NK-92 (cell line): ENCODE results near the gene PTPRG.

Experiments used
- DNase-seq: peaks from one replicate; lab custom pipeline; 2025; ENCODE audit not compliant: unreplicated experiment; lab: John Stamatoyannopoulos, UW

The PTPRG gene

DNA sequence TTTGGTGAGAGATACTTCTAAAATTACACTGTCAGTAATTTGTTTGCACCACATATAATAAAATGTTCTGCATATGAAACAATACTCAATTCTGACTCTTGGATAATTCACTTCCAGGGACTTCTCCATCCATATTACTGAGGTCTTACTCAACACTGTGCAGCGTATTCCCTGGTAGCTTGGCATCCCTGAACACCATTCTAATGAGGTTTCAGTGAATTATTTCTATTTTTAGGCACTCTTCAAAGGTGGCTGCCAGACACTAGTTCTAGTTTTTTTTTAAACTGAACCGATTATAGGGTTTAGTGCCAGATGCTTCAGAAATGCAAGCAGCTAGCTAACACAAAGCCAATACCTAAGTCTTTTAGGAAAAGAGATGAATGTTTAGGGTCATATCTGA is 528.7 kb downstream of the PTPRG start:
- no peak for DNase-seq

GRCh38 chr3:62090519-62090918 is 529.1 kb downstream of the PTPRG start:
- DNase-seq: no peak

GRCh38 chr3:62093025-62093424 is 531.7 kb downstream of the PTPRG start:
- no peak for DNase-seq

DNA sequence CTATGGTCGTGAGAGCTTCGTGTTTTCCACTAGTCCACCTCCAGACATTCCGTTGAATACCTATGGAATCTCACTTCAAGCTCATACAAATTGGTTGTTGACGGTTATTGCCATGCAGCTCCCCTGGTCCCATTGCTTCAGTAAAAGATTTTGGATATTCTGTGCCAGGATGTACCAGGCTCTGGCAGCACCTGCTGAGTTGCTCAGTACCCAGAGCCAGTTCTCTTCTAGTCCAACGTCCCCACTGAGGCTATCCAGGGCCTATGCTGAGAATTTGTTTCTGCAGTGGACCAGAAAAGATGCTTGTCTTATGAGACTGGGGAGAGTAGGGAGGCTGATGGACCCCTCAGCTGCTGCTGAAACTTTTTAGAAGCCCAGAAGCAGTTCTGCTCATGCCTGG is 533.1 kb downstream of the PTPRG start:
- no peak for DNase-seq

- DNase-seq: no peak
Measured at GRCh38 chr3:62095080-62095479, 533.7 kb downstream of the PTPRG start.

GRCh38 chr3:62095756-62096155 is 534.4 kb downstream of the PTPRG start:
- DNase-seq: no peak

DNA sequence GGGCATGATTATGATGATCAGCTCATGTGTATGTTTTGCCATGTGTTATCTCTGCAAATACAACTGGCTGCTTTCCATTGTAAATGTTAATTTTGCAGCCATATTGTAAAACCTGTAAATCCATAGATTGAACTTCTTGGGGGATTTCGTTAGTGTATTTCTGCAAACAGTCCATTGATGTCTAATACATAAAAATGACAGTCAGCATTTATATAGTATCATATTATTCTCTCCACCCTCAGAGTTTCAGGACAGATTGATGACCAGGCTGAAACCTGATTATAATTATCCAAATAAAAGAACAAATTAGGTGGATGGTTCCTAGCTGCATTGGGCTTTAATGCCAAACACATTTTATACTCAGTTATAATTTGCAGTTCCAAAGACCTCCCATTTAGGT is 535.1 kb downstream of the PTPRG start:
- DNase-seq: no peak

DNA sequence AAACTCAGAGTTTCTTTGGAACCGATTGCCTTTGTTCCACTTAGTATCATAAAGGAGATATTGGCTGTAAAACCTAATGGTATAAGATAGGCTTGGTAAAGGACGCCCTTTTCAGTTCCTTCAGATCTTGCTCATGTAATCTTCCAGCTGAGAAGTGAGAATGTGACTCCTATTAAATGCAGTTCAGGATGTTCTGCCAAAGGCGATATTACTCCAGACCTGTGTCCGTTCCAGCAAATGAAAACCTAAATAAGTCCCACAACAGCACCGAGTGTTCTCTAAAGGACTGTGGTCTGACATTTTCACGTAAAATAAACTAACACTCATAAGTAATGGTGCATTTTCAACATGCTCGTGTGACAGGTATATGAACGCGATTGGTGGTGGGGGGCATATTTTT is 535.8 kb downstream of the PTPRG start:
- no peak for DNase-seq

- no peak for DNase-seq
Measured at GRCh38 chr3:62098646-62099365, 537.4 kb downstream of the PTPRG start.

GRCh38 chr3:62100282-62100989 is 539.1 kb downstream of the PTPRG start:
- DNase-seq: no peak

DNA sequence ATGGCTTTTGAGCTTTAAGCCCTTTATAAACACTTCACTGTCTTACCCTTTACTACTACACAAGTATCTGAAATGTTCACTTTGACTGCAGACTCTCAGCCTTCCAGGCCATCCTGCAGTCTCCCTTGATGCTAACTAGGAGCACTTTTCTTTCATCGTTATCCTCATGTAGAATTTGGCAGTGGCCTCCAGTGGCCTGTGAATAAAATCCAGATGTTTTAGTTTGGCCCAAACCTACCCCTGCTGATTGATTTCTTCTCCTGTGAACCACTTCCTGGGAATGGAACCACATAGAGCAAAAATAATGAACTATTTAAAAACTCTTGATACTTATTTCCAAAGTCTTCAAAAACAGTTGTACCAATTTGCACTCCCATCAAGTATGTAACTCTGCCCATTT is 540.1 kb downstream of the PTPRG start:
- no peak for DNase-seq

DNA sequence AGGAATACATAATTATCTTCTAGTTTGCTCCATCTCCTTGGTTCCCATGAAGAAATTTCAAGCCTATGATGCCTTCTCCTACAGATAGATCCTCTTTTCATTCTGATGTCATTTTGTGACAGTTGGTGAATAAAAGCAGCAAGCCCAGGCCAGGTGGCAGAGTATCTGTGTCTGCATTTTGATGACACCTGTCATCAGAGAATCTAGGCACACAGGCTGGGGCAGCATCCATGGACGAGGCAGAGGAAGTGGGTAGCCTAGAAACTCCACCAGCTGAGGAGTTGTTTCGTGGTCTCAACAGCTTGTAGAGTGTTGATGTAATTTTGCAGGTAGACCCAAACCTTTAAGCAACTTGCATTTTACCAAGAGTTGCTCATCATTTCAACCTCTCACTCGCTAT is 542.2 kb downstream of the PTPRG start:
- no peak for DNase-seq

GRCh38 chr3:62109534-62109933 is 548.2 kb downstream of the PTPRG start:
- no peak for DNase-seq

DNA sequence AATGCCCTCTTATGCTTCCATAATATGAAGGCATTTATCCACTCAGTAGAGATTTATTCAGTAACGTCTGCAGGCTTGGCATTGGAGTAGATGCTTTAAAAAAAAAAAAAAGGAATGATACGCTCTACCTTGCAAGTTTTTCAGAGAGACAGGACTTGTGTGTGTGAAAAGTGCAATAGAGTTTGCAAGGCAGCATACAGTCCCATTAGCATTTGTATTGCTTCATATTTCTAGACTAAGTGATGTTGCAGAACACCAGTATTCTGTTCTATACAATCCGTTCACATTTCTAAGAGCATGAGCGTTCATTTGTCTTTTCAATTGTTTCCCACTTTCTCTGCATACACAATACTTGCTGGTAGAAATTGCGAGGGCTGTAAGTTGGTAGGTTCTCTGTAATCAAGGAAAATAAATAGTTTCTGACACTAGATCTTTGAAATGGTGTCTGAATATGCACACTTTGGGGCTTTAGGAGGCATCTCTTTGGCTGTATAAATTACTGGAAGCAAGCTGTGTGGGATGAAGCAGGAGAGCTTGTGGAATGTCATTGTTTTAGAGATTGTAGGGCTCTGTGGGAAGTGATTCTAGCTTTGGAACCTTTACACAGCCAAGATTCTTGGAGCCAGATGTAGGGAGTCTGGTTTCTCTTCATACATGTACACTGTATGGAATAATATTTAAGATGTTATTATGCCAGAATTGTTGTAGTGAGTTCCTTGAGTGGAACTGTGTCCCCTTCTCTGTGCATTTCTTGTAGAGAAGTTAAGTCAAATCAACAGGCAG is 549.3 kb downstream of the PTPRG start:
- no peak for DNase-seq

DNA sequence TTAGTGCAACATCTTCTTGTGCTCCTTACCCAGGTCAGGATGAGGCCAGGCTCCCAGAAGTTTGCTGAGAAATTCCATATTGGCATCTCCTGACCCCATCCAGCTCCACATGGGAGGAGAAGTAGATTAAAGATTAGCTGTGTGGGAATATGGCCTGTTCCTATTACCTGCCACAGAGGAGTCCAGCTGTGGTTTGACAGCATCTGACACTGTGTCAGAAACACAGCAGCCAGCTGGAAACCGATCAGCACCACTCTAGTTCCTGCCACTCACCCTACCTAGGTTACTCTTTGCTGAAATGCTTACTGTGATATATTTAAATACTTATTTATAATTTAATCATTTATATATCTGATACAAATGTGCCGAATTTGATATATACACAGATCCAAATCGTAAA is 551.7 kb downstream of the PTPRG start:
- DNase-seq: no peak

DNA sequence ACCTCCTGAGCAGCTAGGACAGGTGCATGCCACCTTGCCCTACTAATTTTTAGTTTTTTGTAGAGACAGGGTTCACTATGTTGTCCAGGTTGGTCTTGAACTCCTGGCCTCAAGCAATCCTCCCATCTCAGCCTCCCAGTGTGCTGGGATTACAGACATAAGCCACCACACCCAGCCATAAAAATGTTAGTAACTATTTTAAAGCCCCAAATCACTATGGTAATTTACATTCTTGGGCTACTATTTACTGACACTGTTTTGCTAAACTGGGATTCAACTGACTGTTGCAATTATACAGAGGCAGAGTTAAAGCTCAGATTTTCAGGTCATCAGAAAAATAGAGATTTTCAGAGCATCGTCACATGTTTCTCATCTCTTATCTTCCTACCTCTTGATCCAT is 553.4 kb downstream of the PTPRG start:
- DNase-seq: no peak

DNA sequence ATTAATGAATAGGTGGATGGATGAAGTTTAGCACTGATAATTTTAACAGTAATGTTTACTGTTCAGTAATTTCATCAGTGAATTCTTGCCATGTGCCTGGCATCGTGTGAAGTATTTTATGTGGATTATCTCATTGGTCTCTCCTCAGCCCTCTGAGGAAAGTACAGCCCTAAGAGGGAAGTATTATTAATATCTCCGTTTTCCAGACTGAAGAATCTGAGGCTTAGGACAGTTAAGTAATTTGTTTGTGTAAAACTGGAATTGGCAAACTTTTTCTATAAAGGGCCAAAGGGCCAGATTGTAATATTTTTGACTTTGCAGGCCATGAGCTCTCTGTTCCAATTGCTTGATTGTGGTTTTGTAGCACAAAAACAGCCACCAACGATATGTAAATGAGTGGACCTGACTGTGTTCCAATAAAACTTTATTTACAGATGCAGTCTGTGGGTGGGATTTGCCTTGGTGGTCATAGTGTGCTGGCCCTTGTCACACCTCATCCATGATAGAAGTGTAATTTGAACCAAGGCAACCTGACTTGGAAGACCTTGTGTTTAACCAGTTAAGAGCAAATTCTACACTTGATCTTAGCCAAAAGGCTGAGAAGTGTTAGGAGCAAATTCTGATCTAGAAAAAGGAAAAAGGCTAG is 556.7 kb downstream of the PTPRG start:
- DNase-seq: no peak

DNA sequence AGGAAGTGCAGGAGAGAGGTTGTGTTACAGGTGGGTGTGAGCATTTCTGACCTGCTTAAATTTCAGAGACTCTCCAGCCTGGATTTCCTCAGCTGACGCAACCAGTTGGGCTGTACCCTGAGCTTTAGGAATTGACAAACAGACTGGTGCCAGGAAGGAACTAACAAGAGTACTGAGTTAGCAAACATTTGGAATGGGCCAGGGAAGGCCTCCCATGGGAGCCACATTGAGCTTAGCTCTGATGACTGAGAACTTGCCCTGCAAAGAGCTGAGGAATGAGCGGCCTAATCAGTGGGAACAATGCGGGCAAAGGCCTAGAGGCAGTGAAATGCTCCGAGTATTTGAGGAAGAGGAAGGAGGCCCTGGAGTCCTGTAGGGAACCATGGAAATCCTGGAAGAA is 557.8 kb downstream of the PTPRG start:
- DNase-seq: no peak

- DNase-seq: no peak
Measured at GRCh38 chr3:62122819-62123218, 561.4 kb downstream of the PTPRG start.

DNA sequence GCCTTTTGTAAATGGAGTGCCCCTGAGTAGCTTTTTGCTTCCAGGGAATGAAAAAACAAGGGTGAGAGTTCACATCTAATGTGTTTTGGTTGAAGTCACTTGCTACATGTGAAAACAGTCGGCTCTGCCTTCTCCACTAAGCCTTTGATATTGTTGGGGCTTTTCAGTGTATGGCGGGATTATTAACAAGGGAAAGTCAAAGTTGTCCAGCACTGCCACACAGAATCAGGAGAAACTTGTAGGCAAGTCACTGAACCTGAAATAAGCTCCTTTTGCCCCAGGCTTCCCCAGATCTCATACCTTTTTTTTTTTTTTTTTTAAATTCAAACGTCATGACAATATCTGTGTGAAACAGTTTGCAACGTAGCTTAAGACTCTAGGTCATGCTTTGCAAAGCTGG is 564.0 kb downstream of the PTPRG start:
- no peak for DNase-seq

GRCh38 chr3:62127116-62127515 is 565.7 kb downstream of the PTPRG start:
- no peak for DNase-seq

DNA sequence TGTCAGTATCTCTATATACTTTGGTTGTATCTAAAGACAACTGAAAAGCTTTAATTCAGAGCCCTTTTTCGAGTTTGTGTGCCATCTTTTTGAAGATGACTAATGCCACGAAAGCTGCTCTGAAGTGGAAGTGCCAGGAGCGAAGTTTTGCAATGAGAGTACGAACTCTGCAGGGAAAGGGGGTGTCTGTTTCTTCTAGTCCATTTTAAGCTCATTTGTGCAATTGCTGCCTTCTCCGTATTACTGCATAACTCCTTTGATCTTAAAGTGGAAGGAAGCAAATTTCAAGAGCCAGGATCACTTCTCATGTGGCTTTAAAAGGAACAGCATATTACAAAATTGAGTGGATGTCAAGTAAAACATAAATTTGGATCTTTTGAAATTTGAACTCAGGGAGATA is 566.7 kb downstream of the PTPRG start:
- no peak for DNase-seq
